Keratinocyte (primary cell): ENCODE data around the gene CNTNAP2. TPM values are rescaled to one million over a fixed set of nuclear protein-coding genes. Genes with fewer than 3 reads are reported as not detected.

Source experiments
- DNase-seq: peaks from one replicate; pipeline ENCODE4 v3.0.0-alpha.2; 2011; ENCODE audit warnings: low read depth, missing footprints, low spot score
- FAIRE-seq: peaks from 2 replicates; lab custom pipeline; 2011; peaks lifted over from hg19 to GRCh38; lab: Jason Lieb, UNC
- H2AFZ ChIP-seq: 2 replicates; pipeline ENCODE4 v1.6.0; 2012; ENCODE audit warnings: low read length, control low read depth, inconsistent platforms; ENCODE audit not compliant: control insufficient read depth
- H3K27ac ChIP-seq: 2 replicates; pipeline ENCODE4 v1.5.1; 2011; ENCODE audit warnings: low read length; ENCODE audit not compliant: control insufficient read depth, insufficient read depth
- H3K27me3 ChIP-seq: 3 replicates; pipeline ENCODE4 v1.6.0; 2011; ENCODE audit warnings: low read length; ENCODE audit not compliant: control insufficient read depth, insufficient read depth; ENCODE audit errors: extremely low read depth
- H3K36me3 ChIP-seq, 2 experiments: 2 replicates in 1 of 2; 3 replicates in 1 of 2; pipeline ENCODE4 v1.5.1; 2011; ENCODE audit warnings: low read length in 2 of 2, mild to moderate bottlenecking in 1 of 2; ENCODE audit not compliant: control insufficient read depth in 2 of 2, insufficient read depth in 2 of 2; ENCODE audit errors: extremely low read depth in 1 of 2
- H3K4me1 ChIP-seq: 3 replicates; pipeline ENCODE4 v1.5.1; 2011; ENCODE audit warnings: low read length; ENCODE audit not compliant: control insufficient read depth, insufficient read depth; ENCODE audit errors: extremely low read depth
- H3K4me2 ChIP-seq: 3 replicates; pipeline ENCODE4 v1.6.0; 2011; ENCODE audit warnings: low read depth, low read length; ENCODE audit not compliant: control insufficient read depth, insufficient read depth; ENCODE audit errors: extremely low read depth
- H3K4me3 ChIP-seq, 3 experiments: fragments of 200-600 bp in 1 of 3; sonication (generic) in 1 of 3; 2 replicates in 2 of 3; 3 replicates in 1 of 3; pipeline ENCODE4 v1.5.1; 2011 to 2016; ENCODE audit warnings: low read length in 3 of 3, mild to moderate bottlenecking in 3 of 3, control low read depth in 2 of 3, inconsistent platforms in 1 of 3, low read depth in 1 of 3, mixed read lengths in 1 of 3, mixed run types in 1 of 3, moderate library complexity in 1 of 3; ENCODE audit not compliant: control insufficient read depth in 2 of 3, insufficient read depth in 2 of 3; ENCODE audit errors: extremely low read depth in 1 of 3
- H3K79me2 ChIP-seq: 2 replicates; pipeline ENCODE4 v1.6.0; 2012; ENCODE audit warnings: low read length; ENCODE audit not compliant: control insufficient read depth, insufficient read depth
- H3K9ac ChIP-seq: 3 replicates; pipeline ENCODE4 v1.6.0; 2011; ENCODE audit warnings: low read length; ENCODE audit not compliant: control insufficient read depth, insufficient read depth; ENCODE audit errors: extremely low read depth
- H3K9me1 ChIP-seq: 3 replicates; pipeline ENCODE4 v1.6.0; 2011; ENCODE audit warnings: low read length; ENCODE audit not compliant: control insufficient read depth, insufficient read depth; ENCODE audit errors: extremely low read depth
- H3K9me3 ChIP-seq: 2 replicates; pipeline ENCODE4 v1.5.1; 2012; ENCODE audit warnings: low read depth, low read length; ENCODE audit not compliant: control insufficient read depth
- H4K20me1 ChIP-seq: 3 replicates; pipeline ENCODE4 v1.6.0; 2011; ENCODE audit warnings: low read length; ENCODE audit not compliant: control insufficient read depth, insufficient read depth; ENCODE audit errors: extremely low read depth
- EZH2 ChIP-seq: IDR thresholded peaks from one replicate; pipeline ENCODE4 v1.6.1; 2012; ENCODE audit warnings: inconsistent platforms, mild to moderate bottlenecking, low read length, moderate library complexity
- dilution Hi-C: fragments of 300-500 bp; cut with MboI; formaldehyde crosslinking; loops from one replicate; pipeline ENCODE4 v1.7.0; 2020; ENCODE audit warnings: low sequenced_read_pairs; ENCODE audit not compliant: extremely low pct_ligation_motif_present
- polyA plus RNA-seq, 5 experiments: library from polyadenylated mRNA; depleted of rRNA in 3 of 5; stranded (reverse) in 3 of 5; stranded (forward) in 1 of 5; unstranded in 1 of 5; fragments of >200 nt; gene quantifications; 1 replicate in 1 of 5; 2 replicates in 3 of 5; 3 replicates in 1 of 5; pipeline versions ENCODE4 v1.2.1 to v1.2.3, GENCODE V29; 2011 to 2012; ENCODE audit warnings: missing spikeins in 2 of 5, low read depth in 1 of 5, low replicate concordance in 1 of 5
- TF ChIP-seq, protein P1 (sequence below), 3 experiments: IDR thresholded peaks in 1 of 3; conservative IDR thresholded peaks in 1 of 3; optimal IDR thresholded peaks in 1 of 3; 2 replicates in 2 of 3; 3 replicates in 1 of 3; pipeline versions ENCODE3 to v1.5.1; 2011; ENCODE audit warnings: low read length in 3 of 3, mild to moderate bottlenecking in 3 of 3, moderate library complexity in 2 of 3, control low read depth in 1 of 3, inconsistent platforms in 1 of 3; ENCODE audit not compliant: insufficient read depth in 2 of 3; ENCODE audit errors: extremely low read depth in 1 of 3

Gene CNTNAP2
- polyA plus RNA-seq, 1 donor (not counting 4 experiments of a cell fraction or from before 2014, with no cell fraction given), result 1.4 TPM

DNA sequence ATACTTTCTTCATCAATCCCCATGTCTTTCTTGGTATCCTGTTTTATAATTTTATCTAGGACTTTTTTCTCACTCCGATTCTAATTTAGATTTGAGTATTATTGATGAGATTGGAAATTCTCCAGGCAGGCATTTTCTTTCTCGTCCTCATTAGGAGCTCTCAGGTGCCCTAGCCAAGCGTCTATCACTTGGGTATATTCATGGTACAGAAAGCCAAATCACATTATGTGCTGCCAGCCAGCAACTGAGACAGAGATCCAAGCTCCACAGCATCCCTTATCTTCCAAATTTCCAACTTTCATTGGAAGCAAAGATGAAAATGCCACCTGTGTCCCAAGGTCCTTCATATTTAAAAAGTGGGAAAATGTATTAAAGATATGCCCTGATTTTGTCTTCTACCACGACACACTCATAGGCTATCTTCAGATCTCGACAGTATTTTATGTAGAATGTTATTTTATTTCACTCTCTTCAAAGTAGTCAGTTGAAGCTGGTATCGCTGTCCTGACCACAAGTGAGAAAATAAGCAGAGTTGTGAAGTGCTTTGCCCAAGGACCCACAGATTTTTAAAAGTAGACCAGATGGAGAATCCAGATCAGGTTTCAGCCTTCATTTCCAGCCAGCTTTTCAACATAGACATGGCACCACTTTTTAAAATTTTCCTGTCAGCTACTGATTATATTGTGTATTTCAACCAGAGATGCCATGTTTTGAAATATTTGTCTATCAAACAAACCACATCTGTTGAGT is 773.4 kb downstream of the CNTNAP2 start:
- Histone ChIP-seq H2AFZ (no peak overlapping the region), H3K79me2 (no peaks in the 10 kb centered on the region), H3K27me3 (no peaks in the 10 kb centered on the region), H3K36me3 (no peaks in the 10 kb centered on the region), H3K4me1 (no peaks in the 10 kb centered on the region), H3K9me3 (no peaks in the 10 kb centered on the region), H3K9ac (no peak overlapping the region), H3K9me1 (no peaks in the 10 kb centered on the region), H3K4me3 (no peak overlapping the region), H3K27ac (no peak overlapping the region), H3K4me2 (no peak overlapping the region), H4K20me1 (no peaks in the 10 kb centered on the region)
- no peak for FAIRE-seq
- no peak for DNase-seq
- TF ChIP-seq, protein P1, sequence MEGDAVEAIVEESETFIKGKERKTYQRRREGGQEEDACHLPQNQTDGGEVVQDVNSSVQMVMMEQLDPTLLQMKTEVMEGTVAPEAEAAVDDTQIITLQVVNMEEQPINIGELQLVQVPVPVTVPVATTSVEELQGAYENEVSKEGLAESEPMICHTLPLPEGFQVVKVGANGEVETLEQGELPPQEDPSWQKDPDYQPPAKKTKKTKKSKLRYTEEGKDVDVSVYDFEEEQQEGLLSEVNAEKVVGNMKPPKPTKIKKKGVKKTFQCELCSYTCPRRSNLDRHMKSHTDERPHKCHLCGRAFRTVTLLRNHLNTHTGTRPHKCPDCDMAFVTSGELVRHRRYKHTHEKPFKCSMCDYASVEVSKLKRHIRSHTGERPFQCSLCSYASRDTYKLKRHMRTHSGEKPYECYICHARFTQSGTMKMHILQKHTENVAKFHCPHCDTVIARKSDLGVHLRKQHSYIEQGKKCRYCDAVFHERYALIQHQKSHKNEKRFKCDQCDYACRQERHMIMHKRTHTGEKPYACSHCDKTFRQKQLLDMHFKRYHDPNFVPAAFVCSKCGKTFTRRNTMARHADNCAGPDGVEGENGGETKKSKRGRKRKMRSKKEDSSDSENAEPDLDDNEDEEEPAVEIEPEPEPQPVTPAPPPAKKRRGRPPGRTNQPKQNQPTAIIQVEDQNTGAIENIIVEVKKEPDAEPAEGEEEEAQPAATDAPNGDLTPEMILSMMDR (optimal IDR thresholded peaks at IDR 0.05 in 1 of 3, IDR thresholded peaks at IDR 0.05 in 1 of 3, conservative IDR thresholded peaks at IDR 0.05 in 1 of 3; ENCODE audit: extremely low read depth in 1 of 3, insufficient read depth in 2 of 3, low read length in 3 of 3), result no peak
- no peak for TF ChIP-seq EZH2
- dilution Hi-C loops, result no loop called here

DNA sequence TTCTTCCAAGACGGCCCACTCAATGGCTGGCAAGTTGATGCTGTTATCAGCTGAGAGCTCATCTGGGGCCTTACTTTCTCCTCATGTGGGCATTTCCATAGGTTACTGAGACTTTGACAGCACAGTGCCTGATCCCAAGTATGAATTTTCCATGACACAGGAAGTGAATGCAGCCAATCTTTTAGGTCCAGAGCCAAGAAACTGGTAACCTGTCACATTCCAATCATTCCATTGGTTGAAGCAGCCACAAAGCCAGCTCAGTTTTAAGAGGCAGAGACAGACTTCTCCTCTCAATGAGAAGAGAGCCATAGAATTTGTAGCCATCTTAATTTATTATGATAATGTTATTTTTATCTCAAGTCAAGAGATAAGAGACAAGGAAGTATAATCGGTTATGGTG is 775.5 kb downstream of the CNTNAP2 start:
- H3K9ac ChIP-seq, result no peak overlapping the region
- DNase-seq (no peak), FAIRE-seq (no peak)
- dilution Hi-C loops, result no loop called here
- no peak overlapping the region for H3K4me3 ChIP-seq
- H3K9me3 ChIP-seq, result no peaks in the 10 kb centered on the region
- no peaks in the 10 kb centered on the region for H3K36me3 ChIP-seq
- H3K4me2 ChIP-seq, result no peak overlapping the region
- no peak overlapping the region for H3K27ac ChIP-seq
- TF ChIP-seq EZH2, result no peak
- TF ChIP-seq, protein P1 (optimal IDR thresholded peaks at IDR 0.05 in 1 of 3, IDR thresholded peaks at IDR 0.05 in 1 of 3, conservative IDR thresholded peaks at IDR 0.05 in 1 of 3; ENCODE audit: extremely low read depth in 1 of 3, insufficient read depth in 2 of 3, low read length in 3 of 3), result no peak
- H3K9me1 ChIP-seq, result no peaks in the 10 kb centered on the region
- no peak overlapping the region for H2AFZ ChIP-seq
- no peaks in the 10 kb centered on the region for H3K27me3 ChIP-seq
- no peaks in the 10 kb centered on the region for H3K79me2 ChIP-seq
- H3K4me1 ChIP-seq, result no peaks in the 10 kb centered on the region
- H4K20me1 ChIP-seq, result no peaks in the 10 kb centered on the region
